ENCODE data around the gene WDR17.

Gene WDR17

GRCh38 chr4:176065435-176066291, at the start of gene WDR17:
Gene WDR17, plus strand, starts transcription at chr4:176065841. Its CDS starts 45,740 bp downstream, at chr4:176111581.
- DNase-seq = peak; percentile 78

GRCh38 chr4:176016601-176017000, 49.0 kb upstream of the WDR17 start:
- DNase-seq = no peak

- DNase-seq = no peak
Measured at GRCh38 chr4:176020481-176021085, 45.1 kb upstream of the WDR17 start.

GRCh38 chr4:176030391-176030790, 35.2 kb upstream of the WDR17 start:
- no peak for DNase-seq

- no peak for DNase-seq
Measured at GRCh38 chr4:176031922-176032321, 33.7 kb upstream of the WDR17 start.

- no peak for DNase-seq
Measured at GRCh38 chr4:176032454-176032853, 33.2 kb upstream of the WDR17 start.

GRCh38 chr4:176034499-176034898, 31.1 kb upstream of the WDR17 start:
- DNase-seq = no peak

- DNase-seq = no peak
Measured at GRCh38 chr4:176034936-176035335, 30.7 kb upstream of the WDR17 start.

- DNase-seq = no peak
Measured at GRCh38 chr4:176036585-176037205, 28.9 kb upstream of the WDR17 start.

- no peak for DNase-seq
Measured at GRCh38 chr4:176038789-176039188, 26.9 kb upstream of the WDR17 start.

- DNase-seq = no peak
Measured at GRCh38 chr4:176042195-176042594, 23.4 kb upstream of the WDR17 start.

- no peak for DNase-seq
Measured at GRCh38 chr4:176043838-176044588, 21.6 kb upstream of the WDR17 start.

GRCh38 chr4:176044589-176044951, 21.1 kb upstream of the WDR17 start:
- DNase-seq = no peak

GRCh38 chr4:176048631-176049030, 17.0 kb upstream of the WDR17 start:
- no peak for DNase-seq

- DNase-seq = no peak
Measured at GRCh38 chr4:176052744-176053143, 12.9 kb upstream of the WDR17 start.

- DNase-seq = no peak
Measured at GRCh38 chr4:176053785-176054184, 11.9 kb upstream of the WDR17 start.

- DNase-seq = no peak
Measured at GRCh38 chr4:176054942-176055341, 10.7 kb upstream of the WDR17 start.

GRCh38 chr4:176063718-176064117, 1.9 kb upstream of the WDR17 start:
- DNase-seq = no peak

- DNase-seq = no peak
Measured at GRCh38 chr4:176064539-176064938, 1.1 kb upstream of the WDR17 start.

- no peak for DNase-seq
Measured at GRCh38 chr4:176066757-176067156, 1.1 kb downstream of the WDR17 start.

- no peak for DNase-seq
Measured at GRCh38 chr4:176077561-176077960, 11.9 kb downstream of the WDR17 start.

- no peak for DNase-seq
Measured at GRCh38 chr4:176084769-176085168, 19.1 kb downstream of the WDR17 start.

- no peak for DNase-seq
Measured at GRCh38 chr4:176090115-176090514, 24.5 kb downstream of the WDR17 start.

Data from DMS 273 treated with DMSO at 0.1 percent for 48 hours (cell line).